ENCODE results near the gene PKP1.

DNA sequence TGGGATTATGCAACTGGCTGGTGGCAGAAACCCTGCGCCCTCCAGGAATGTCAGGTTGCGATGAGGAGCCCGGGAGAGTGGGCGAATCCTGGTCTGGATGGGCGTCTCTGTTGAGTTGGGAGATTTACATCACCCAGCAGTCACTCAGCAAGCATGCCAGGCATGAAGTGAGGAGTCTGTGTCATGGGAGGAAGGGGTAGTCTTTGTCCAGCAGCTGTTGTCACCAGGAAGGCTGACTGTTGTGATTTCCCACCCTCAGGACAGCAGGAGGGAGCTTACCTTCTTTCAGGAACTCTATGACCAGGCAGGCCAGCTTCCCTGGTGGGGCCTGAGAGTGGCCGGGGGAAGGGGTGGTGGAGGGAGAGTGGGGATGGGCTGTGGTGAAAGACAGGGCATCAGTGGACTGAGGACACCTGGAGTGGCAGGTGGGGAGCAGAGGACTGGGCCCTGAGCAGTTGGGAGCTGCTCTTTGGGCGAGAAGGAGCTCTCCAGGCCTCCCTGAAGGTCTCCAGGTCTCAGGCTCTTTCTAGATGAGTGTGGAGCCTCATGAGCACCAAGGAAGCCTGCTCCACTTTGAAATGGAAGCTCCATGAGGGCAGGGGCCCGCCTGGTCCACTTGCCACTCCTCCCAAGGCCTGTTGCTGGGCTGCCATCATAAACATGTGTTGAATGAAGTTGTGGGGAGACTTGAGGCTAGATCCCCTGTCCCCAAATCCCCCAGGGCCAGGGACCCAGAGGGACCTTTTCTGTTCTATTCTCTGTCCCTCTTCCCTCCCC, 21.3 kb upstream of the PKP1 start:
- TF ChIP-seq POLR2A (IDR thresholded peaks at IDR 0.05; ENCODE audit: low read depth, low read length) (no peak), EZH2 (IDR thresholded peaks at IDR 0.05; ENCODE audit: borderline replicate concordance, low read depth, low read length, severe bottlenecking) (no peak), FOS (IDR thresholded peaks at IDR 0.05; ENCODE audit: borderline replicate concordance, insufficient read depth, low read length) (no peak), MYC (IDR thresholded peaks at IDR 0.05; ENCODE audit: low read depth, low read length) (no peak), POLR2AphosphoS5 (IDR thresholded peaks at IDR 0.05; ENCODE audit: insufficient read depth, low read depth, low read length) (no peak), GATA2 (IDR thresholded peaks at IDR 0.05; ENCODE audit: insufficient read depth, insufficient read length, low read depth, low read length) (no peak)
- TF ChIP-seq, protein P1, sequence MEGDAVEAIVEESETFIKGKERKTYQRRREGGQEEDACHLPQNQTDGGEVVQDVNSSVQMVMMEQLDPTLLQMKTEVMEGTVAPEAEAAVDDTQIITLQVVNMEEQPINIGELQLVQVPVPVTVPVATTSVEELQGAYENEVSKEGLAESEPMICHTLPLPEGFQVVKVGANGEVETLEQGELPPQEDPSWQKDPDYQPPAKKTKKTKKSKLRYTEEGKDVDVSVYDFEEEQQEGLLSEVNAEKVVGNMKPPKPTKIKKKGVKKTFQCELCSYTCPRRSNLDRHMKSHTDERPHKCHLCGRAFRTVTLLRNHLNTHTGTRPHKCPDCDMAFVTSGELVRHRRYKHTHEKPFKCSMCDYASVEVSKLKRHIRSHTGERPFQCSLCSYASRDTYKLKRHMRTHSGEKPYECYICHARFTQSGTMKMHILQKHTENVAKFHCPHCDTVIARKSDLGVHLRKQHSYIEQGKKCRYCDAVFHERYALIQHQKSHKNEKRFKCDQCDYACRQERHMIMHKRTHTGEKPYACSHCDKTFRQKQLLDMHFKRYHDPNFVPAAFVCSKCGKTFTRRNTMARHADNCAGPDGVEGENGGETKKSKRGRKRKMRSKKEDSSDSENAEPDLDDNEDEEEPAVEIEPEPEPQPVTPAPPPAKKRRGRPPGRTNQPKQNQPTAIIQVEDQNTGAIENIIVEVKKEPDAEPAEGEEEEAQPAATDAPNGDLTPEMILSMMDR (IDR thresholded peaks at IDR 0.05; ENCODE audit: extremely low read depth in 1 of 2, insufficient read depth in 1 of 2, low read depth in 1 of 2, low read length in 2 of 2), result no peak
- TF ChIP-seq, protein P2, sequence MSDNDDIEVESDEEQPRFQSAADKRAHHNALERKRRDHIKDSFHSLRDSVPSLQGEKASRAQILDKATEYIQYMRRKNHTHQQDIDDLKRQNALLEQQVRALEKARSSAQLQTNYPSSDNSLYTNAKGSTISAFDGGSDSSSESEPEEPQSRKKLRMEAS (IDR thresholded peaks at IDR 0.05; ENCODE audit: insufficient read depth, insufficient read length), result no peak
